Peyer's patch (tissue), 4 donors: ENCODE measurements around the gene HVCN1. TPM values are rescaled to one million over a fixed set of nuclear protein-coding genes. Genes with fewer than 3 reads are reported as not detected.

Source experiments
- DNase-seq, 3 donors: peaks; one replicate each; pipeline ENCODE4 v3.0.0-alpha.2; 2017 to 2019
- H3K27ac ChIP-seq, 4 donors: fragments of 200-600 bp; sonication (generic); one replicate each; pipeline ENCODE4 v1.5.1; 2016 to 2019
- H3K27me3 ChIP-seq, 2 donors: fragments of 200-600 bp; sonication (generic); one replicate each; pipeline ENCODE4 v1.5.1; 2019
- H3K36me3 ChIP-seq, 3 donors: fragments of 200-600 bp; sonication (generic); one replicate each; pipeline ENCODE4 v1.5.1; 2016 to 2019
- H3K4me1 ChIP-seq, 4 donors: fragments of 200-600 bp; sonication (generic); one replicate each; pipeline ENCODE4 v1.5.1; 2016 to 2019
- H3K4me3 ChIP-seq, 4 donors: fragments of 200-600 bp; sonication (generic); 1 replicate in 3 of 4; 2 replicates in 1 of 4; pipeline ENCODE4 v1.5.1; 2016 to 2019; ENCODE audit warnings: mild to moderate bottlenecking in 1 of 4
- H3K9me3 ChIP-seq, 4 donors: fragments of 200-600 bp; sonication (generic); one replicate each; pipeline ENCODE4 v1.5.1; 2016 to 2019; ENCODE audit warnings: mild to moderate bottlenecking in 1 of 4
- CTCF ChIP-seq, 6 experiments: fragments of 450-650 bp in 4 of 6; fragments of 200-600 bp in 2 of 6; sonication (generic) in 1 of 6; IDR thresholded peaks; one replicate each; pipeline ENCODE4 v1.5.1; 2017 to 2019; ENCODE audit warnings: antibody characterized with exemption in 6 of 6, mild to moderate bottlenecking in 3 of 6, moderate library complexity in 1 of 6
- POLR2A ChIP-seq, 2 donors: fragments of 450-650 bp; IDR thresholded peaks; one replicate each; pipeline ENCODE4 v1.5.1; 2017; ENCODE audit warnings: antibody characterized with exemption in 2 of 2, mild to moderate bottlenecking in 2 of 2, moderate library complexity in 2 of 2
- total RNA-seq, 4 donors: library from RNA; depleted of rRNA; stranded (reverse); fragments of >200 nt; gene quantifications; one replicate each; pipeline ENCODE4 v1.1.0, GENCODE V29; 2016

Gene HVCN1
- total RNA-seq, 4 donors from 2014 or later: 2.6 to 16.5 (median 4.7) TPM

- H3K4me1 ChIP-seq: peaks cover 0 to 17% (median 4%) of the 10 kb centered on the region in 4 donors
- no peak overlapping the region for H3K4me3 ChIP-seq
- no peak for DNase-seq
- no peak overlapping the region for H3K27ac ChIP-seq
- no peaks in the 10 kb centered on the region for H3K9me3 ChIP-seq
- no peak for TF ChIP-seq CTCF (IDR thresholded peaks at IDR 0.05)
- no peak for TF ChIP-seq POLR2A (IDR thresholded peaks at IDR 0.05)
- no peaks in the 10 kb centered on the region for H3K27me3 ChIP-seq
- no peaks in the 10 kb centered on the region for H3K36me3 ChIP-seq
Observed at GRCh38 chr12:110684312-110684836, 4.5 kb downstream of the HVCN1 start.

- H3K36me3 ChIP-seq: no peaks in the 10 kb centered on the region
- H3K9me3 ChIP-seq: no peaks in the 10 kb centered on the region
- H3K27ac ChIP-seq: no peak overlapping the region
- TF ChIP-seq POLR2A (IDR thresholded peaks at IDR 0.05): no peak
- TF ChIP-seq CTCF (IDR thresholded peaks at IDR 0.05): no peak
- peaks cover 0 to 14% (median 7%) of the 10 kb centered on the region in 4 donors for H3K4me1 ChIP-seq
- no peak overlapping the region for H3K4me3 ChIP-seq
- no peaks in the 10 kb centered on the region for H3K27me3 ChIP-seq
- DNase-seq: no peak
Observed at GRCh38 chr12:110683888-110684287, 5.0 kb downstream of the HVCN1 start.

- Histone ChIP-seq H3K36me3 (no peaks in the 10 kb centered on the region), H3K27me3 (no peaks in the 10 kb centered on the region), H3K27ac (peak overlapping the region in 1 of 4 donors; percentile 31), H3K4me1 (peaks cover 0 to 20% (median 5%) of the 10 kb centered on the region in 4 donors), H3K4me3 (no peak overlapping the region), H3K9me3 (no peaks in the 10 kb centered on the region)
- no peak for DNase-seq
- TF ChIP-seq POLR2A (IDR thresholded peaks at IDR 0.05) (no peak), CTCF (IDR thresholded peaks at IDR 0.05) (no peak)
Observed at GRCh38 chr12:110680032-110680431, 8.9 kb downstream of the HVCN1 start.

GRCh38 chr12:110679201-110679600, 9.7 kb downstream of the HVCN1 start:
- TF ChIP-seq CTCF (IDR thresholded peaks at IDR 0.05): no peak
- TF ChIP-seq POLR2A (IDR thresholded peaks at IDR 0.05): no peak
- peak overlapping the region in 1 of 4 donors; percentile 78 for H3K27ac ChIP-seq

GRCh38 chr12:110677982-110678381, 10.9 kb downstream of the HVCN1 start:
- H3K27me3 ChIP-seq: no peaks in the 10 kb centered on the region
- H3K4me3 ChIP-seq: peak overlapping the region in 1 of 4 donors; percentile 3
- TF ChIP-seq CTCF (IDR thresholded peaks at IDR 0.05): no peak
- H3K36me3 ChIP-seq: no peaks in the 10 kb centered on the region
- peaks cover 0 to 33% (median 5%) of the 10 kb centered on the region in 4 donors for H3K4me1 ChIP-seq
- DNase-seq: no peak
- peak overlapping the region in 3 of 4 donors; percentile 19 to 78 (median 28) for H3K27ac ChIP-seq
- H3K9me3 ChIP-seq: no peaks in the 10 kb centered on the region

More at GRCh38 chr12:110679201-110679600, 9.7 kb downstream of the HVCN1 start:
- Histone ChIP-seq H3K36me3 (no peaks in the 10 kb centered on the region), H3K27me3 (no peaks in the 10 kb centered on the region), H3K4me3 (no peak overlapping the region), H3K4me1 (peaks cover 0 to 24% (median 5%) of the 10 kb centered on the region in 4 donors), H3K9me3 (no peaks in the 10 kb centered on the region)
- DNase-seq: no peak
